Islet of Langerhans (tissue), 1 donor: ENCODE data around the gene NYNRIN.

Experiments
- FAIRE-seq: peaks from one replicate; lab custom pipeline; 2011; peaks lifted over from hg19 to GRCh38; lab: Jason Lieb, UNC

Gene NYNRIN

GRCh38 chr14:24456980-24457379 lies 58.2 kb downstream of the NYNRIN start:
- no peak for FAIRE-seq

GRCh38 chr14:24458736-24459135 lies 59.9 kb downstream of the NYNRIN start:
- FAIRE-seq: no peak

DNA sequence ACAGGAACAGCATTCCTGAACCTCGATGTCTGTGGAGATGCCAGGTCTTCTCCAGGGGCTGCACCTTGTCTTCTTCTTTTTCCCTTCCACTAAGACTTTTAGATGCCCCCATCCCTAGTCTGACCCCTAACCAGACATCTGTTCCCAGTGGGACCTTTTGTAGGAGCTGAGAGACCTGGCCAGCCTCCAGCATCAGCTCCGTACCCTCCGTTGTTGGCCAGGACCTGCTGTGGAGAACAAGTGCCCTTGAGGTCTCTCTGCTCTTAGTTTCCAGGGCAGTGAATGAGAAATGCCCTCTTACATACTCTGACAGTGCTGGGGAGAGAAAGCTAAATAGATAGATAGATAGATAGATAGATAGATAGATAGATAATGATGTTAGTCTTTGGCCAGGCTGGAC lies 60.5 kb downstream of the NYNRIN start:
- FAIRE-seq: no peak

DNA sequence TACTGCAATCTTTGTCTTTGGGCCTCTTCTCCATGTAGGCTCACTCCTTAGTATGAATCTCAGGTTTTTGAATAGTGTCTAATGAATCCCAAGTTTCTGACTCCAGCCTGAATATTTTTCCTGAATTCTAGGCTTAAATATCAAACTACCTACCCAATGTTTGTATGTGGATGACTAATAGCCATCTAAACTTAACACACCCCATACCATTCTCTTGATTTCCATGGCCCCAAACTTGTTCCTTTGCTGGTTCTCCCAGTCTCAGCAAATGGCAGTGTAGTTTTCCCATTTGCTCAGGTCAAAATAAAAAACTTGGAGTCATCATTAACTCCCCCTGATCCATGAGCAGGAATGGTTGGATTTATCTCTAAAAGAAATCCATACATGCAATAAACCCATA lies 62.5 kb downstream of the NYNRIN start:
- FAIRE-seq: no peak

GRCh38 chr14:24463017-24463883 lies 64.4 kb downstream of the NYNRIN start:
- no peak for FAIRE-seq

GRCh38 chr14:24463884-24464785 lies 65.3 kb downstream of the NYNRIN start:
- FAIRE-seq: no peak

GRCh38 chr14:24465368-24465767 lies 66.6 kb downstream of the NYNRIN start:
- no peak for FAIRE-seq

- FAIRE-seq: no peak
Observed at GRCh38 chr14:24465805-24466204, 67.0 kb downstream of the NYNRIN start.
